HT-29 (cell line): ENCODE results near the gene RPL36A. TPM values are rescaled to one million over a fixed set of nuclear protein-coding genes. Genes with fewer than 3 reads are reported as not detected.
A peak's percentile ranks its signal among the peaks of the same experiment; 100 is the strongest.

Experiments used
- DNase-seq: peaks from one replicate; pipeline ENCODE4 v3.0.0-alpha.2; 2015; ENCODE audit warnings: low spot score
- total RNA-seq: library from RNA; depleted of rRNA; stranded (reverse); fragments of >200 nt; shearing (Covaris generic); gene quantifications from 2 replicates; pipeline ENCODE4 v1.2.3, GENCODE V29; 2014

The RPL36A gene
- total RNA-seq, 1 experiment from 2014 or later, result 658 TPM

- DNase-seq, result no peak
Observed at GRCh38 chrX:101393530-101394305, 2.9 kb downstream of the RPL36A start.

GRCh38 chrX:101394372-101394771, 3.6 kb downstream of the RPL36A start:
- DNase-seq, result no peak

- no peak for DNase-seq
Observed at GRCh38 chrX:101395789-101396188, 5.0 kb downstream of the RPL36A start.

GRCh38 chrX:101397779-101398178, 7.0 kb downstream of the RPL36A start:
- no peak for DNase-seq

GRCh38 chrX:101398694-101399093, 7.9 kb downstream of the RPL36A start:
- DNase-seq, result no peak

- DNase-seq, result no peak
Observed at GRCh38 chrX:101399825-101400224, 9.0 kb downstream of the RPL36A start.

GRCh38 chrX:101407167-101407747, 16.4 kb downstream of the RPL36A start:
- DNase-seq, result peak; percentile 28

- DNase-seq, result peak; percentile 96
Observed at GRCh38 chrX:101407748-101408531, 17.1 kb downstream of the RPL36A start, which contains the start of the genes GLA and HNRNPH2. GLA (minus strand) TSS chrX:101407925; CDS start chrX:101407903, 22 bp downstream. HNRNPH2 (plus strand) TSS chrX:101408222; CDS start chrX:101411989, 3,767 bp downstream.

- DNase-seq, result no peak
Observed at GRCh38 chrX:101408532-101408841, 17.7 kb downstream of the RPL36A start.

- DNase-seq, result no peak
Observed at GRCh38 chrX:101409043-101409442, 18.2 kb downstream of the RPL36A start.

- no peak for DNase-seq
Observed at GRCh38 chrX:101410461-101410860, 19.6 kb downstream of the RPL36A start.

GRCh38 chrX:101411984-101412383, 21.2 kb downstream of the RPL36A start:
- DNase-seq, result no peak

- peak; percentile 87 for DNase-seq
Observed at GRCh38 chrX:101415180-101416145, 24.7 kb downstream of the RPL36A start.

- DNase-seq, result no peak
Observed at GRCh38 chrX:101416691-101417090, 25.9 kb downstream of the RPL36A start.

GRCh38 chrX:101417190-101417589, 26.4 kb downstream of the RPL36A start:
- DNase-seq, result no peak

- DNase-seq, result peak; percentile 38
Observed at GRCh38 chrX:101417981-101418841, 27.4 kb downstream of the RPL36A start.

GRCh38 chrX:101419489-101419888, 28.7 kb downstream of the RPL36A start:
- no peak for DNase-seq

GRCh38 chrX:101427954-101428353, 37.1 kb downstream of the RPL36A start:
- DNase-seq, result no peak

- no peak for DNase-seq
Observed at GRCh38 chrX:101429934-101430333, 39.1 kb downstream of the RPL36A start.

GRCh38 chrX:101430457-101431078, 39.8 kb downstream of the RPL36A start:
- DNase-seq, result no peak
